GM21528 (cell line): ENCODE measurements around the gene TKT.

Source experiments
- ATAC-seq: cut with Tn5 transposase; IDR thresholded peaks from one replicate; pipeline ENCODE4 v1.9.1; 2021; ENCODE audit warnings: mild to moderate bottlenecking, moderate library complexity; ENCODE audit not compliant: unreplicated experiment, low FRiP score

Gene TKT

GRCh38 chr3:53185761-53186465, 69.9 kb downstream of the TKT start:
- ATAC-seq = no peak

GRCh38 chr3:53184701-53185100, 71.1 kb downstream of the TKT start:
- no peak for ATAC-seq

GRCh38 chr3:53183514-53183913, 72.3 kb downstream of the TKT start:
- no peak for ATAC-seq

- ATAC-seq = no peak
Measured at GRCh38 chr3:53182764-53183355, 73.0 kb downstream of the TKT start.

GRCh38 chr3:53181528-53181927, 74.3 kb downstream of the TKT start:
- ATAC-seq = no peak

- no peak for ATAC-seq
Measured at GRCh38 chr3:53181024-53181371, 74.8 kb downstream of the TKT start.

GRCh38 chr3:53180305-53181023, 75.4 kb downstream of the TKT start:
- ATAC-seq = peak; percentile 91

- no peak for ATAC-seq
Measured at GRCh38 chr3:53179580-53179979, 76.2 kb downstream of the TKT start.

- ATAC-seq = no peak
Measured at GRCh38 chr3:53178246-53178645, 77.6 kb downstream of the TKT start.

- ATAC-seq = no peak
Measured at GRCh38 chr3:53175613-53176540, 79.9 kb downstream of the TKT start.
